ENCODE measurements around the gene ARHGEF17. TPM values are rescaled to one million over a fixed set of nuclear protein-coding genes. Genes with fewer than 3 reads are reported as not detected.

Gene ARHGEF17
- polyA plus RNA-seq, 2 of the 4 experiments (the other 2 are of a cell fraction) = 7.0 to 16.2 TPM

DNA sequence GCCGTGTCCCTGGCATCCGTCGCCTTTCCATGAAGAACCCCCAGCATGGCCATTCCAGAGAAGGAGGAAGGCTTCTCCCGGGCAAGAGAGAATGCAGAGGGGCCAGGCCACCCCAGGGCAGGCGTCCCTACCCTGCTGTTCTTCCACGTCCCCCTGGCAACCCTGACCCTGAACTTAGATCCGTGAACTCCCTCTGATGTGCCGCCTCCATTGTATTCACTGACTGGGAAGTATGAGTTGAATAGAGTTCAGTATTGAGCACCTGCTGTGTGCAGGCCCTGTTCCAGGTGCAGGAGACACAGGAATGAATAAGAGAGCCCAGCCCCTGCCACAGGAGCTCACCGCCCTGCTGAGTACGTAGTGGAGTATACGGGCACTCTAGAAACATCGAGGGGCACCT lies 39.0 kb downstream of the ARHGEF17 start:
- Histone ChIP-seq H3K4me3 (no peak overlapping the region), H3K27ac (no peak overlapping the region), H3K9me3 (no peaks in the 10 kb centered on the region), H3K4me1 (no peaks in the 10 kb centered on the region), H3K4me2 (no peak overlapping the region)
- no peak for TF ChIP-seq HOXB13 (CRISPR knock-in tag; IDR thresholded peaks at IDR 0.05; ENCODE audit: low read depth)
- no peak for TF ChIP-seq GATA3 (IDR thresholded peaks at IDR 0.05; ENCODE audit: borderline replicate concordance)
- no peak for TF ChIP-seq HOXB5 (CRISPR knock-in tag; IDR thresholded peaks at IDR 0.05)
- no peak for TF ChIP-seq NFE2L2 (conservative IDR thresholded peaks at IDR 0.05; ENCODE audit: low read length)
- TF ChIP-seq ZC3H11A (IDR thresholded peaks at IDR 0.05) = no peak
- TF ChIP-seq EHF (CRISPR knock-in tag; IDR thresholded peaks at IDR 0.05) = no peak
- TF ChIP-seq EP300 (IDR thresholded peaks at IDR 0.05) = no peak
- no peak for TF ChIP-seq RCOR1 (IDR thresholded peaks at IDR 0.05; ENCODE audit: low read depth, low read length)
- no peak for TF ChIP-seq NR3C1 (IDR thresholded peaks at IDR 0.05)
- no peak for TF ChIP-seq RNF2 (IDR thresholded peaks at IDR 0.05; ENCODE audit: borderline replicate concordance, low read depth)
- TF ChIP-seq KDM5A (IDR thresholded peaks at IDR 0.05) = no peak
- no peak for TF ChIP-seq CBX2 (IDR thresholded peaks at IDR 0.05; ENCODE audit: borderline replicate concordance, low read depth)
- no peak for TF ChIP-seq FOSB (CRISPR knock-in tag; IDR thresholded peaks at IDR 0.05)
- TF ChIP-seq SREBF2 (IDR thresholded peaks at IDR 0.05) = no peak
- CTCF ChIA-PET = interaction anchor here (0.7 to 39.3 kb wide), 7 partner anchors 9 to 315 kb away, joined by 3 to 667 read pairs (median 60); partner anchors contain the start of gene ARHGEF17
- ATAC-seq = no peak
- DNase-seq (ENCODE audit: low read depth in 1 of 2, low spot score in 1 of 2) = no peak
- FAIRE-seq = no peak
- 90% methylated on average over 12 of the region's 12 CpGs for WGBS (ENCODE audit: missing lambda C conversion rate)
- POLR2A ChIA-PET = no interaction called here

DNA sequence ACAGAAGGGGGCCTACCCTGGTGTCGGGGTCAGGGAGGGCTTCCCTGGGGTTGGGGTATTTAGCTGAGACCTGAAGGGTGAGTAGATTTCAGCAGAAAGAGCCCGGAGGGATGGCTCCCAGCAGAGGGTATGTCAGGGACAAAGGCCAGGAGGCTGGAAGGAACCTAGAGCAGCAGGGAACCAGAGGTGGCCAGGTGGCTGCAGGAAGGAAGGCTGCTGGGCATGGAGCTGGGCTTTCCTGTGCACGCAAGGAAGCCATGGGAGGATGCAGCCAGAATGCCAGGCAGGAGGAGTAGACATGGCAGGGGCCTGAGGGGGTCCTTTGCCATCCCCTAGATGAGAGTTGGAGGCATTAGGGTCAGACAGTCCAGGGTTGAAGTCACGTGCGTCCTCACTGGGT lies 40.8 kb downstream of the ARHGEF17 start:
- TF ChIP-seq FOXS1 (CRISPR knock-in tag; IDR thresholded peaks at IDR 0.05) (no peak), GATA3 (IDR thresholded peaks at IDR 0.05; ENCODE audit: borderline replicate concordance) (no peak), RAD21 (conservative IDR thresholded peaks at IDR 0.05 in 1 of 2, IDR thresholded peaks at IDR 0.05 in 1 of 2) (no peak), MYC (IDR thresholded peaks at IDR 0.05; ENCODE audit: borderline replicate concordance, low read length) (no peak), POLR2A (IDR thresholded peaks at IDR 0.05; ENCODE audit: low read length) (no peak), CEBPB (IDR thresholded peaks at IDR 0.05) (no peak)
- TF ChIP-seq, protein P1, sequence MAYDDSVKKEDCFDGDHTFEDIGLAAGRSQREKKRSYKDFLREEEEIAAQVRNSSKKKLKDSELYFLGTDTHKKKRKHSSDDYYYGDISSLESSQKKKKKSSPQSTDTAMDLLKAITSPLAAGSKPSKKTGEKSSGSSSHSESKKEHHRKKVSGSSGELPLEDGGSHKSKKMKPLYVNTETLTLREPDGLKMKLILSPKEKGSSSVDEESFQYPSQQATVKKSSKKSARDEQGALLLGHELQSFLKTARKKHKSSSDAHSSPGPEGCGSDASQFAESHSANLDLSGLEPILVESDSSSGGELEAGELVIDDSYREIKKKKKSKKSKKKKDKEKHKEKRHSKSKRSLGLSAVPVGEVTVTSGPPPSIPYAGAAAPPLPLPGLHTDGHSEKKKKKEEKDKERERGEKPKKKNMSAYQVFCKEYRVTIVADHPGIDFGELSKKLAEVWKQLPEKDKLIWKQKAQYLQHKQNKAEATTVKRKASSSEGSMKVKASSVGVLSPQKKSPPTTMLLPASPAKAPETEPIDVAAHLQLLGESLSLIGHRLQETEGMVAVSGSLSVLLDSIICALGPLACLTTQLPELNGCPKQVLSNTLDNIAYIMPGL (CRISPR knock-in tag; IDR thresholded peaks at IDR 0.05; ENCODE audit: borderline replicate concordance) = no peak
- TF ChIP-seq, protein P2, sequence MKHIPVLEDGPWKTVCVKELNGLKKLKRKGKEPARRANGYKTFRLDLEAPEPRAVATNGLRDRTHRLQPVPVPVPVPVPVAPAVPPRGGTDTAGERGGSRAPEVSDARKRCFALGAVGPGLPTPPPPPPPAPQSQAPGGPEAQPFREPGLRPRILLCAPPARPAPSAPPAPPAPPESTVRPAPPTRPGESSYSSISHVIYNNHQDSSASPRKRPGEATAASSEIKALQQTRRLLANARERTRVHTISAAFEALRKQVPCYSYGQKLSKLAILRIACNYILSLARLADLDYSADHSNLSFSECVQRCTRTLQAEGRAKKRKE (CRISPR knock-in tag; IDR thresholded peaks at IDR 0.05; ENCODE audit: low read depth) = no peak
- no peaks in the 10 kb centered on the region for H3K4me1 ChIP-seq
- CTCF ChIA-PET = interaction anchor here (0.6 to 39.3 kb wide), 11 partner anchors 8 to 313 kb away, joined by 3 to 667 read pairs (median 60); partner anchors contain the start of gene ARHGEF17
- H3K4me3 ChIP-seq = no peak overlapping the region
- no peak overlapping the region for H3K4me2 ChIP-seq
- POLR2A ChIA-PET = interaction anchor here (1.4 kb wide), 1 partner anchor 41 kb away, joined by 9 read pairs; no protein-coding TSS in a partner anchor
- H3K9me3 ChIP-seq = no peaks in the 10 kb centered on the region
- no peak overlapping the region for H3K27ac ChIP-seq
- FAIRE-seq (no peak), ATAC-seq (no peak), DNase-seq (ENCODE audit: low read depth in 1 of 2, low spot score in 1 of 2) (no peak)
- WGBS (ENCODE audit: missing lambda C conversion rate) = 92% methylated on average over 5 of the region's 5 CpGs

DNA sequence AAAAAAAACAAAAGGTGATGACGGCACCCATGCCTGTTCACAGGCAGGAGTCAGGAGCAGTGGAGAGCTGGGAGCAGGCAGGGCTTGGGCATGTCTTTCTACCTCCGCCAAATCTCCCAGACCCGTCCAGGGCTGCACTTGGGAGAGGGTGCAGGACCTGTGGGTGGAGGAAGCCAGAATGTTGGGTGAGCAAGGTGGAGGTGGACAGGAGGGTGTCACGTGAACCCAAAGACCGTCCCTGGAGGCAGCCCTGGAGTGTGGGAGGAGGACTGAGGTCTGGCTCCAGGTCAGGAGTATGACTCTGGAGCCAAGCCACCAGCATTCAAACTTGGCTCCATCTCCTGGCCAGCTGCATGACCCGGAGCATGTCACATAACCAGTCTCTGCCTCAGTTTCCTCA lies 41.6 kb downstream of the ARHGEF17 start:
- no peak overlapping the region for H3K4me2 ChIP-seq
- DNase-seq (ENCODE audit: low read depth in 1 of 2, low spot score in 1 of 2) (no peak), FAIRE-seq (no peak), ATAC-seq (no peak)
- CTCF ChIA-PET = interaction anchor here (0.6 to 39.3 kb wide), 16 partner anchors 8 to 624 kb away, joined by 3 to 667 read pairs (median 24); partner anchors contain the start of genes ARHGEF17 and RELT
- no peak overlapping the region for H3K4me3 ChIP-seq
- WGBS (ENCODE audit: missing lambda C conversion rate) = 75% methylated on average over 6 of the region's 6 CpGs
- H3K27ac ChIP-seq = no peak overlapping the region
- no peaks in the 10 kb centered on the region for H3K4me1 ChIP-seq
- H3K9me3 ChIP-seq = no peaks in the 10 kb centered on the region
- POLR2A ChIA-PET = no interaction called here
- no peak for TF ChIP-seq CBX2 (IDR thresholded peaks at IDR 0.05; ENCODE audit: borderline replicate concordance, low read depth)
- TF ChIP-seq GATA3 (IDR thresholded peaks at IDR 0.05; ENCODE audit: borderline replicate concordance) = no peak
- TF ChIP-seq FOXS1 (CRISPR knock-in tag; IDR thresholded peaks at IDR 0.05) = no peak
- no peak for TF ChIP-seq FOSL2 (IDR thresholded peaks at IDR 0.05)
- TF ChIP-seq FOSL2 (CRISPR knock-in tag; IDR thresholded peaks at IDR 0.05) = no peak
- no peak for TF ChIP-seq EP300 (IDR thresholded peaks at IDR 0.05)
- TF ChIP-seq CHD2 (IDR thresholded peaks at IDR 0.05; ENCODE audit: low read length, partially characterized antibody) = no peak
- no peak for TF ChIP-seq SMC3 (IDR thresholded peaks at IDR 0.05)
- TF ChIP-seq JUNB (IDR thresholded peaks at IDR 0.05) = no peak
- TF ChIP-seq ESRRA (IDR thresholded peaks at IDR 0.05; ENCODE audit: borderline replicate concordance, low read length) = no peak
- TF ChIP-seq RCOR1 (IDR thresholded peaks at IDR 0.05; ENCODE audit: low read depth, low read length) = no peak
- no peak for TF ChIP-seq MAFK (IDR thresholded peaks at IDR 0.05; ENCODE audit: partially characterized antibody)
- no peak for TF ChIP-seq HOXB5 (CRISPR knock-in tag; IDR thresholded peaks at IDR 0.05)
- no peak for TF ChIP-seq RFX5 (IDR thresholded peaks at IDR 0.05)
- no peak for TF ChIP-seq NPAS2 (CRISPR knock-in tag; IDR thresholded peaks at IDR 0.05; ENCODE audit: borderline replicate concordance)
- TF ChIP-seq, protein P3, sequence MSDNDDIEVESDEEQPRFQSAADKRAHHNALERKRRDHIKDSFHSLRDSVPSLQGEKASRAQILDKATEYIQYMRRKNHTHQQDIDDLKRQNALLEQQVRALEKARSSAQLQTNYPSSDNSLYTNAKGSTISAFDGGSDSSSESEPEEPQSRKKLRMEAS (IDR thresholded peaks at IDR 0.05) = no peak
- TF ChIP-seq KDM1A (IDR thresholded peaks at IDR 0.05; ENCODE audit: low read depth) = no peak
- TF ChIP-seq ZSCAN20 (CRISPR knock-in tag; IDR thresholded peaks at IDR 0.05) = no peak

Measured in A549 (cell line).